CD4-positive, alpha-beta T cell (primary cell): ENCODE data around the gene KLB. TPM values are rescaled to one million over a fixed set of nuclear protein-coding genes. Genes with fewer than 3 reads are reported as not detected.

ENCODE experiments used
- ATAC-seq: fragments of 200-7000 bp; cut with Tn5 transposase; one replicate; pipeline ENCODE4 v1.10.0; 2022; ENCODE audit warnings: mild to moderate bottlenecking; ENCODE audit not compliant: poor library complexity
- CTCF ChIA-PET: fragments of 350-600 bp; sonication (Branson Sonifier 250); formaldehyde crosslinking; loops from one replicate; lab custom pipeline; 2021; ENCODE audit warnings: antibody characterized with exemption, inconsistent platforms; lab: Charles Lee
- POLR2A ChIA-PET: fragments of 350-600 bp; sonication (Branson Sonifier 250); formaldehyde crosslinking; loops from one replicate; lab custom pipeline; 2021; ENCODE audit warnings: antibody characterized with exemption, inconsistent platforms; lab: Charles Lee
- DNase-seq, 14 experiments: peaks; one replicate each; pipeline ENCODE4 v3.0.0-alpha.2; 2013 to 2020; ENCODE audit warnings: mixed read lengths in 2 of 14
- H3K27ac ChIP-seq, 2 donors: one replicate each; pipeline versions ENCODE4 v1.5.1 to v1.7.0; 2013; ENCODE audit warnings: low read length in 2 of 2, low read depth in 1 of 2, mild to moderate bottlenecking in 1 of 2
- H3K27me3 ChIP-seq, 2 experiments: 1 replicate in 1 of 2; 2 replicates in 1 of 2; pipeline versions ENCODE4 v1.6.1 to v1.7.0; 2013; ENCODE audit warnings: low read length in 2 of 2, control low read depth in 1 of 2, mild to moderate bottlenecking in 1 of 2, moderate library complexity in 1 of 2; ENCODE audit not compliant: insufficient read depth in 2 of 2, control insufficient read depth in 1 of 2
- H3K36me3 ChIP-seq: one replicate; pipeline ENCODE4 v1.6.1; 2013; ENCODE audit warnings: low read length, control low read depth; ENCODE audit not compliant: insufficient read depth
- H3K4me1 ChIP-seq: one replicate; pipeline ENCODE4 v1.6.1; 2013; ENCODE audit warnings: low read length, control low read depth; ENCODE audit not compliant: insufficient read depth
- H3K4me3 ChIP-seq: one replicate; pipeline ENCODE4 v1.5.1; 2013; ENCODE audit warnings: mild to moderate bottlenecking, low read length, moderate library complexity
- H3K9me3 ChIP-seq, 2 experiments: 1 replicate in 1 of 2; 2 replicates in 1 of 2; pipeline versions ENCODE4 v1.6.1 to v1.7.0; 2013; ENCODE audit warnings: low read length in 2 of 2, mild to moderate bottlenecking in 2 of 2, control low read depth in 1 of 2, moderate library complexity in 1 of 2; ENCODE audit not compliant: control insufficient read depth in 1 of 2, insufficient read depth in 1 of 2
- H3K27ac Mint-ChIP-seq: one replicate; pipeline ENCODE4 v1.8.0; 2020; ENCODE audit warnings: mixed read lengths
- H3K27me3 Mint-ChIP-seq: one replicate; pipeline ENCODE4 v1.8.0; 2021; ENCODE audit warnings: mixed read lengths
- H3K36me3 Mint-ChIP-seq: one replicate; pipeline ENCODE4 v1.8.0; 2021; ENCODE audit warnings: low read depth, mixed read lengths
- H3K4me1 Mint-ChIP-seq: one replicate; pipeline ENCODE4 v1.8.0; 2021; ENCODE audit warnings: low read depth, mixed read lengths
- H3K4me3 Mint-ChIP-seq: one replicate; pipeline ENCODE4 v1.8.0; 2020; ENCODE audit warnings: mild to moderate bottlenecking, mixed read lengths
- H3K9me3 Mint-ChIP-seq: one replicate; pipeline ENCODE4 v1.8.0; 2020; ENCODE audit warnings: mixed read lengths
- intact Hi-C, 2 experiments: fragments of 100-400 bp; cut with DNase I in 1 of 2; cut with micrococcal nuclease in 1 of 2; formaldehyde crosslinking; loops; one replicate each; pipeline versions ENCODE4 v1.15.1 to v1.9.0; 2023 to 2025; cut with DNase I, micrococcal nuclease
- total RNA-seq, 174 experiments: library from RNA in 2 of 174; stranded (reverse) in 2 of 174; gene quantifications; one replicate each; pipeline ENCODE4 v1.2.3 and lab custom pipeline; 2021 to 2026
- TF ChIP-seq, protein P1 (sequence below): fragments of 200-600 bp; IDR thresholded peaks from one replicate; pipeline ENCODE4 v1.8.0; 2022; ENCODE audit warnings: antibody characterized with exemption, mild to moderate bottlenecking

KLB gene
- total RNA-seq, 2 experiments from 2014 or later: not detected

DNA sequence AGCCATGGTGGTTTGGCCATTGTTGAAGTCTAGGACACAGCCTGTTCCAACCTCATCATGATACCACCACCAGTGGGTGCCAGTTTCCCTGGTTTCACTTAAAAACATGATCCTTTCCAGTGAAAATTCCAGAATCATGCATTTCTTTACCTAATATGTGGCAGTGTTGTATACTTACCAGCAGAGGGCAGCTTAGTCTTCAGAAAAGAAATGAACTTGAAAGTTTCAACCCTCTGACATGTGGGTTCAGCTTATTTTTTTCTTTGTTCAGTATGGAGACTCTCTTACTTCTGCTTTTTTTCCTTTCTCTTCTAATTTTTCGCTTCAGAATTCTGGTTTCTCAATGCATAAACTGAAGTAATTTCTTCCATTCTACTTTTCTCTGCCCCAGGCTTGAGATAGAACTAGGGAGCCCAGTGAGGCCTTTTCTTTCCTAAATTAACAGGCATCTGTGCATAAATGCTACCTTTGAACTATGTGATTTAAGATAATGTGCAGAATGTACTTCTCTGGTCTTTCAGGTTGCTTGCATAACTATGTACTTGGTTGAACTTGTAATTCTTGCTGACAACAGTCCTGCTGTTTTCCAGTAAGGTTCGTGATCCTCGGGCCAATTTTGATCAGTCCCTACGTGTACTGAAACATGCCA lies 62.8 kb downstream of the KLB start:
- Mint-ChIP-seq H3K9me3 (no peaks in the 10 kb centered on the region), H3K4me1 (peaks cover 7% of the 10 kb centered on the region), H3K4me3 (no peak overlapping the region), H3K36me3 (peaks cover 60% of the 10 kb centered on the region), H3K27me3 (no peaks in the 10 kb centered on the region), H3K27ac (no peak overlapping the region)
- intact Hi-C loops: loop anchor here (1.0 to 10.0 kb wide), 3 partner anchors 189 to 585 kb away; partner anchors contain the start of gene N4BP2 (in 1 of the 2)
- Histone ChIP-seq H3K4me3 (no peak overlapping the region), H3K4me1 (no peaks in the 10 kb centered on the region), H3K27me3 (no peaks in the 10 kb centered on the region), H3K27ac (no peak overlapping the region), H3K9me3 (no peaks in the 10 kb centered on the region), H3K36me3 (peaks cover 26% of the 10 kb centered on the region)
- POLR2A ChIA-PET: interaction anchor here (0.8 to 2.3 kb wide), 4 partner anchors 11 to 228 kb away, joined by 4 to 21 read pairs (median 4); partner anchors contain the start of genes LIAS, RPL9, UBE2K and UGDH
- CTCF ChIA-PET: interaction anchor here (0.5 to 1.6 kb wide), 14 partner anchors 10 to 806 kb away, joined by 3 to 27 read pairs (median 3); partner anchors contain the start of genes LIAS, PDS5A, RPL9 and SMIM14
- DNase-seq: peak in 4 of 14 experiments; percentile 11 to 72 (median 65)
- TF ChIP-seq, protein P1, sequence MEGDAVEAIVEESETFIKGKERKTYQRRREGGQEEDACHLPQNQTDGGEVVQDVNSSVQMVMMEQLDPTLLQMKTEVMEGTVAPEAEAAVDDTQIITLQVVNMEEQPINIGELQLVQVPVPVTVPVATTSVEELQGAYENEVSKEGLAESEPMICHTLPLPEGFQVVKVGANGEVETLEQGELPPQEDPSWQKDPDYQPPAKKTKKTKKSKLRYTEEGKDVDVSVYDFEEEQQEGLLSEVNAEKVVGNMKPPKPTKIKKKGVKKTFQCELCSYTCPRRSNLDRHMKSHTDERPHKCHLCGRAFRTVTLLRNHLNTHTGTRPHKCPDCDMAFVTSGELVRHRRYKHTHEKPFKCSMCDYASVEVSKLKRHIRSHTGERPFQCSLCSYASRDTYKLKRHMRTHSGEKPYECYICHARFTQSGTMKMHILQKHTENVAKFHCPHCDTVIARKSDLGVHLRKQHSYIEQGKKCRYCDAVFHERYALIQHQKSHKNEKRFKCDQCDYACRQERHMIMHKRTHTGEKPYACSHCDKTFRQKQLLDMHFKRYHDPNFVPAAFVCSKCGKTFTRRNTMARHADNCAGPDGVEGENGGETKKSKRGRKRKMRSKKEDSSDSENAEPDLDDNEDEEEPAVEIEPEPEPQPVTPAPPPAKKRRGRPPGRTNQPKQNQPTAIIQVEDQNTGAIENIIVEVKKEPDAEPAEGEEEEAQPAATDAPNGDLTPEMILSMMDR: peak; percentile 92
- ATAC-seq: peak; percentile 94

DNA sequence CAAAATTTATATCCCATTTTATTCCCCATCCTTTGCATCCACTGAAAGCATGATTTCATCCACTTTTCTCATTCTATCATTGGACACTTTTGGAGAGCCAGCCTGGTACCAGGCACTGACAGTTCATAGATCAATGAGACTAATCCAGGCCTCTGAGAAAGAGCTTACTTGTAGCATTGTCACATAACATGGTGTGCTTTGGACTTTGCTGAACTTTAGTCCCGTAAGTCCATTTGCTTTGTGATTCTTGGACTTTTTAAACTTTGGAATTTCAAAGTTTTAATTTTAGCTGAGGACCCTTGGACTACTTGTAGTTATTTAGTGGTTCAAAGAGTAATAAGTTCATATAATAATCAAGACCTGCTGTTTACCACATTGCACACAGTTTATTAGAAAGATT lies 63.7 kb downstream of the KLB start:
- peaks cover 7% of the 10 kb centered on the region for H3K4me1 Mint-ChIP-seq
- H3K4me3 ChIP-seq: no peak overlapping the region
- intact Hi-C loops: loop anchor here in 1 of 2 experiments (1.0 kb wide), 1 partner anchor 506 kb away; no protein-coding TSS in a partner anchor
- no peaks in the 10 kb centered on the region for H3K9me3 Mint-ChIP-seq
- no peak overlapping the region for H3K27ac ChIP-seq
- H3K36me3 Mint-ChIP-seq: peaks cover 52% of the 10 kb centered on the region
- no peaks in the 10 kb centered on the region for H3K4me1 ChIP-seq
- no peaks in the 10 kb centered on the region for H3K27me3 ChIP-seq
- no peak for ATAC-seq
- no peak overlapping the region for H3K27ac Mint-ChIP-seq
- DNase-seq: no peak
- no peaks in the 10 kb centered on the region for H3K9me3 ChIP-seq
- TF ChIP-seq, protein P1: no peak
- CTCF ChIA-PET: interaction anchor here (1.6 kb wide), 1 partner anchor 33 kb away, joined by 4 read pairs; no protein-coding TSS in a partner anchor
- H3K36me3 ChIP-seq: peaks cover 19% of the 10 kb centered on the region
- POLR2A ChIA-PET: interaction anchor here (1.2 kb wide), 1 partner anchor 11 kb away, joined by 3 read pairs; the partner anchor contains the start of gene LIAS
- no peaks in the 10 kb centered on the region for H3K27me3 Mint-ChIP-seq
- no peak overlapping the region for H3K4me3 Mint-ChIP-seq

DNA sequence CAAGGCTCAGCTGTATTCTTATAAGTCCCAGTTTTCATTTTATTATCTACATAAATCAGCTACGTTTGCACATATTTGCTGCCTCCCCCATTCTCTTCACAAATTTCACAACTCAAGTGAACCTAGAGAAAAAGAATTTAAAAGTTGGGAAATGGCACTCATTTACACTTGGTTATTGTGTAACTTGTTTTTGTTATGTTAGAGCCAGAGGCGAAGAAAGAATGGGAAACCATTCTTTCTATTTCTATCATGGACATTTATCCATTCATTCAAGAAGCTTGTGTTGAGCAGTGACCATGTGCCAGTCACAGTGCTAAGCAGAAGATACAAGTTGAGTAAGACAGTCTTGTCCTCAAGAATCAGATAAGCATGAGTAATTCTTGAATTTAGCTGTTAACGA lies 65.7 kb downstream of the KLB start:
- POLR2A ChIA-PET: no interaction called here
- CTCF ChIA-PET: no interaction called here
- H3K36me3 Mint-ChIP-seq: peaks cover 57% of the 10 kb centered on the region

More for the DNA sequence above, 65.7 kb downstream of the KLB start:
- no peaks in the 10 kb centered on the region for H3K9me3 ChIP-seq
- no peaks in the 10 kb centered on the region for H3K27me3 ChIP-seq
- TF ChIP-seq, protein P1: no peak
- no peaks in the 10 kb centered on the region for H3K27me3 Mint-ChIP-seq
- DNase-seq: no peak
- H3K9me3 Mint-ChIP-seq: no peaks in the 10 kb centered on the region
- H3K4me3 Mint-ChIP-seq: no peak overlapping the region
- H3K4me1 Mint-ChIP-seq: peaks cover 7% of the 10 kb centered on the region
- no peak overlapping the region for H3K27ac Mint-ChIP-seq
- H3K4me3 ChIP-seq: no peak overlapping the region
- no peak for ATAC-seq
- no peaks in the 10 kb centered on the region for H3K4me1 ChIP-seq
- no peak overlapping the region for H3K27ac ChIP-seq
- intact Hi-C loops: no loop called here
- H3K36me3 ChIP-seq: peaks cover 13% of the 10 kb centered on the region
